GM19455 (cell line): Measurements from ENCODE around the gene PCGF3.
"Not testable (repeated sequence)": the region's sequence is repeated elsewhere in the genome, so short reads cannot be mapped to it uniquely, and the experiment has no call there.

Experiments used
- ATAC-seq: cut with Tn5 transposase; IDR thresholded peaks from one replicate; pipeline ENCODE4 v1.9.1; 2021; ENCODE audit not compliant: unreplicated experiment

PCGF3 gene

GRCh38 chr4:793941-794621, 88.4 kb downstream of the PCGF3 start:
- ATAC-seq = no peak

DNA sequence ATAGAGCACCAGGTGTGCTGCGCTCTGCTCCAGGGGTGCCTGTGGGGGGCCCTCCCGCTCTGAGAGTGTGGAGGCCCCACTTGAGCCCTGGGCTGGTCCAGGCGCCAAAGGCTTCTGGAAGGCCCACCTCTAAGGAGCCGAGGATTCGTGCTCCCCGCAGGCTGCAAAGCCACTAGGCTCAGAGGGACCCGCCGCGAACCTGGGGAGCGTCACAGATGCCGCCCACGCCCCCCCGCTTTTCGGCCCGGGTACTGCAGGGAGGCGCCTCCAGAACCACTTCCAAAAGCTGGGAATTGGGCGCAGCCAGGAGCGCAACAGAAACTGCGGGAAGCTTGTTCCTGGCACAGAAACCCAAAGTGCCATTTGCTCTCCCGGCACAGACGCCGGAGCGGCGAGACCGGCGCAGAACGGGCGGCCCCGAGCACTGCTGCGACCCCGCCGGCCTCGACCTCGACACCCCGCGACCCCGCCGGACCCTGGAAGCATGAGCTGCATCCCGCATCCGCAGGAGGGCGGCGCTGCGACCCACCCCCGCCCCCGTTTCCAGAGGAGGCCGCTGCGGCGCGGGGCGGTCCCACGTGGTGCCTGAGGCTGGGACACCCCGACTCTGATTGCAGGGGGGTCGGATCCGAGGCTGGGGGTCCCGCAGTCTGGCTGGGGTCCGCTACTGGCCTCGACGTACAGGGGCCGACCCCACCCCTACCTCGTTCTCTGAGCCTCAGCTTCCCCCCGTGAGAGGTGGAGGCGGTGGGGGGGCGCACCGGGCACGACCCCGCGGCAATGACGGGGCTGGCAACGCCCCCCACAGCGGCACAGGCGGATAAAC, 89.5 kb downstream of the PCGF3 start:
- no peak for ATAC-seq

GRCh38 chr4:795726-796119, 90.1 kb downstream of the PCGF3 start:
- no peak for ATAC-seq

DNA sequence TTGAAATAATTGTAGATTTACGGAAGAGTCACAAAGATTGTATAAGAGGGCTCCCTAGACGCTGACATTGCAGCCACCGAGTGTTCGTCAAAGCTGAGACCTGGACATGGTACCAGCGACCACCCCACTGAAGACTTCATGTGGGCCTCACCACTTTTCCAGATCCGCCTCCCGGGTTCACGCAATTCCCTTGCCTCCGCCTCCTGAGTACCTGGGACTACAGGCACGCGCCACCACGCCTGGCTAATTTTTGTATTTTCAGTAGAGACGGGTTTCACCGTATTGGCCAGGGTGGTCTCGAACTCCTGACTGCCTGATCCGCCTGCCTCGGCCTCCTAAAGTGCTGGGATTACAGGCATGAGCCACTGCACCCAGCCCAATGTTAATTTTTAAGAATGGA, 90.6 kb downstream of the PCGF3 start:
- ATAC-seq = no peak

- no peak for ATAC-seq
These were observed 91.4 kb downstream of the PCGF3 start for GRCh38 chr4:797066-797465.

- no peak for ATAC-seq
These were observed 95.9 kb downstream of the PCGF3 start for GRCh38 chr4:801436-802124.

- no peak for ATAC-seq
These were observed 98.3 kb downstream of the PCGF3 start for GRCh38 chr4:803884-804283.

DNA sequence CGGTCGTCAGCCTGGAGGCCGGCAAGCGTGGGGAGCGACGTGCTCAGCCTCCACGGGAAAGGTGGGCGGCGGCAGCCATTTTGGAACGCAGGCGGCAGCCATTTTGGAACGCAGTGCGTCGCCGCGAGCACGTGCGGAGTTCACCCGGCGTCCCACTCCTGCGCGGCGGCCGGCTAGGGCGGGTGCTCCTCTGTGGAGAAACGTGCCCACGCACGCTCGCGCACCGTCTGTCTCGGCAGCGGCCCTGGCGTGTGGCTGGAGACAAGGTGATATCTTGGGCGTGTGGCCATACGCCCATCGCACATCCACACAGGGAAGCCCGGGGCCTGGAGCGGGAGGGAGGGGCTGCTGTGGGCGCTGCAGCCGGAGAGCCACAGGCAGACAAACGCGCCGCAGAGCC, 99.2 kb downstream of the PCGF3 start:
- ATAC-seq = no peak

DNA sequence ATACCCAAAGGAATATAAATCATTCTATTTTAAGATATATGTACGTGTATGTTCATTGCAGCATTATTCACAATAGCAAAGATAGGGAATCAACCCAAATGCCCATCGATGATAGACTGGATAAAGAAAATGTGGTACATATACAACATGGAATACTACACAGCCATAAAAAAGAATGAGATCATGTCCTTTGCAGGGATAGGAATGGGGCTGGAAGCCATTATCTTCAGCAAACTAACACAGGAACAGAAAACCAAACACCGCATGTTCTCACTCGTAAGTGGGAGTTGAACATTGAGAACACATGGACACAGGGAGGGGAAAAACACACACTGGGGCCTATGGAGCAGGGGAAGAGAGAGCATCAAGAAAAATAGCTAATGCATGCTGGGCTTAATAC, 101.3 kb downstream of the PCGF3 start:
- ATAC-seq = not testable (repeated sequence)

- ATAC-seq = no peak
These were observed 102.2 kb downstream of the PCGF3 start for GRCh38 chr4:807792-808191.

DNA sequence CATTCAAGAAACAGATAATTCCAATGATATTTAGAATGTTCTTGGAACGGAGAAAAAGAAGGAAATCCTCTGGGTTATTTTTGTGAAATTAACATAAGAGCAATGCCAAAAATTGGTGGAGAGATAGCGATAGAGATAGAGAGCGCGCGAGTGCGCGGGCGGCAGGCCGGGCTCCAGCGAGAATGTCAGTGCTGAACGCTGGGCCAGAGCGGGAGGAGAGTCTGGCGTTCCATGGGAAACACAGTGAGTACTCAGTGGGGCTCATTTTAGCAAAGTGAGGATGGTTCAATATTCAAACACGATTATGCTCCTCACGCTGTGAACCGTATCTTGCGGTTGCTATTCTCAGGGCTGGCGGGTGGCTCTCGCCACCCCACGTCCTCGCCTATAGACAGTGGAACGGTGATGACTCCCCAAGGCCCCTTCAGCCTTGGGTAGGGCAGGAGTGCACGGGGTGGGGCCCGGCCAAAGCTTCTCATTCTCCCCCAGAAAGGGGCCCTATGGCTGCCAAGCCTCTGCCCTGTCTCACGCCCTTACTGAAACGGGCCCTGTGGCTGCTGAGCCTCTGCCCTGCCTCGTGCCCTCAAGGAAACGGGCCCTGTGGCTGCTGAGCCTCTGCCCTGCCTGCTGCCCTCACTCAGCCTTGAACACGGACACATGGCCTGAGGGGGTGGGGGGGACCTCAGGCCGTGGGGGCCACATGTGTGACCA, 103.4 kb downstream of the PCGF3 start:
- ATAC-seq = no peak

GRCh38 chr4:813900-814299, 108.3 kb downstream of the PCGF3 start:
- ATAC-seq = no peak

DNA sequence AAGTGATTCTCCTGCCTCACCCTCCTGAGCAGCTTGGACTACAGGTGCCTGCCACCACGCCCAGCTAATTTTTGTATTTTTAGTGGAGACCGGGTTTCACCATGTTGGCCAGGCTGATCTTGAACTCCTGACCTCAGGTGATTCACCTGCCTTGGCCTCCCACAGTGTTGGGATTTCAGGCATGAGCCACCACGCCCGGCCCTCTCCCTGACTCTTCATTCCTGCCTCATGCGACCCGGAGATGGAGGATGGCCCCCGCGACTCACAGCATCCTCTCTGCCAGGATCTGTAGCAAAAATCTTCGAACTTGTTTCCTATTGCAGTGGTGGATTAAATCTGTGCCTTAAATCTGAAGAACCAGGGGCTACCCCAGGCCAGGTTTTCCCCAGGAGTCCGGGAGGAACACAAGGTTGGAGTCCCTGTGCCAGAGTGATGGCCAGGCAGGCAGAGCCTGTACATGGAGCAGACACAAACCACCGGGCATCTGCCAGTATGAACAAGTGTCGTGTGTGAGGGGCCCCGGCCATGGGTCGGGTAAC, 108.7 kb downstream of the PCGF3 start:
- ATAC-seq = no peak

DNA sequence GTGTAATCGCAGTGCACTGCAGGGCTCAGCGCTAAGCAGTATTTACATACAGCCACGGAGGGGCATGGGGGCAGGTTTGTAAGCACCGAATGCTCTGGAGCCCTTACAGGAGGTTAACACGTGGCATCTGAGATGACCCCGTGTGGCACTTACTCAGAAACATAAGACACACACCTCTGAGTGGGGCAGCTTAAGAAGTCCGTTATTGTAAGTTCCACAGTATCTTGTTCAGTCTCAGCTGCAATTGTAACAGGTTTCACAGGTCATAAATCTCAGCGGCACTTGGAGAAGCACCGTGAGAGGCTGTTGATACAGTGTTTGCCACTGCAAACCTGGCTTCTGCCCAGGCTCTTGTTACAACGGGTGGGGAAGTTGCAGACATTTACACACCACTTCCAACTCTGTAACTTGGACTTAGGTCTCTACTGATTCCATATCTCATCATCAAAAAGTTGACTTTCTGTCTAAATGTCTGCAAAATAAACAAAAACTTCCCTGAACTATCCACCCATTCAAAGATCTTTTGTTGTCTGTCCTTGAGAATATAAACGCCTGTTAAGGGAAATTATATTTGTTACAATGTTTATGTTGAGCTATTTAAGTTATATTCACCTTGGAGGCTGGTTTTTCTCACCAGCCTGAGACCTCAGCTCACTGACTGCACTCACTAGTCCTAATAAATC, 110.0 kb downstream of the PCGF3 start:
- ATAC-seq = no peak

DNA sequence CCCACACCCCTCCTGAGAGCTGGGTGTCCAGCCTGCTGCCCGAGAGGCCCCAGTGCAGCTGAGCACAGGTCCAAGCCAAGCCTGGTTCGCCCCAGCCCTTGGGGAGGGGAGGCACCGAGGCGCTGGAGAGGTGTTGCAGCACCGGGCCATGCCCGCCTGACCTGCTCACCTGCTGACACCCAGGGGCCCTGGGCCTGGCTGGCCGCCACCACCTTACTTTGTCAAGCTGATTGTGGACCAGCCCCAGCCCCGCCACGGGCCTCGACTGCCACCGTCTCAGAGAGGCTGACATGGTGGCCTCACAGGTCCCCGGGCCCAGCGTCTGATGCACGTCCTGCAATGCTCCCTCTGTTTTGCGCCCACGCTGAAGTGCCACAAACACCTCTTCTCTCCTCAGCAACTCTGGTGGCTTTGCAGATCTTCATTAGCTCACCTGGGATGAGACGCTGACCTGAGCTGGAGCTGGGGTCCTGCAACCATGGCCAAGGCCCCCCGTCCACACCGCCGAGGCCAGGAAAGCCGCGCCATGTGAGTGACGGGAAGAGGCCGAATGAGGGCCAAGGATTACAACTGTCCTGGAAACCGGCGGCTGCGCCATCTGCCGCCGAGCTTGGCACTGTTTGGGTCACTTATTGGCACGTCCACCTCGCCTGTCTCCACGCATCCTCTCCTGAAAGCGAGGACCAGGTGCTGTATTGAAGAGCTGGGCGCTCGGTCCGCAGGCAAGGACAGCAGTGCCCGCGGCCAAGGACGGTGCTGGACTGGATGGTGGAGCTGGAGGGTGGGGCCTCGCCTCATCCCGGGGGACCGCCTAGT, 112.7 kb downstream of the PCGF3 start:
- no peak for ATAC-seq

GRCh38 chr4:819401-820229, 114.0 kb downstream of the PCGF3 start:
- ATAC-seq = no peak
